Stimulated activated effector memory CD8-positive, alpha-beta T cell treated with anti-CD3 and anti-CD28 coated beads, Interleukin-12 subunit alpha, Interleukin-12 subunit beta, amount 100 ng/mL, for 72 hours (primary cell): ENCODE measurements around the gene RUVBL2.

Experiments
- ATAC-seq: fragments of 150-1000 bp; cut with Tn5 transposase; 2 replicates; pipeline ENCODE4 v1.10.0; 2021
- DNase-seq, 2 donors: peaks; one replicate each; pipeline ENCODE4 v3.0.0; 2021 to 2022; ENCODE audit warnings: low spot score in 2 of 2
- H3K27ac Mint-ChIP-seq: one replicate; pipeline ENCODE4 v1.8.0; 2022; ENCODE audit warnings: mild to moderate bottlenecking, mixed read lengths
- H3K36me3 Mint-ChIP-seq: one replicate; pipeline ENCODE4 v1.8.0; 2022; ENCODE audit warnings: mild to moderate bottlenecking, mixed read lengths
- H3K4me1 Mint-ChIP-seq: one replicate; pipeline ENCODE4 v1.8.0; 2022; ENCODE audit warnings: mixed read lengths
- H3K4me3 Mint-ChIP-seq: one replicate; pipeline ENCODE4 v1.8.0; 2022; ENCODE audit warnings: mild to moderate bottlenecking, mixed read lengths
- H3K9me3 Mint-ChIP-seq: one replicate; pipeline ENCODE4 v1.8.0; 2022; ENCODE audit warnings: mixed read lengths

RUVBL2 gene

GRCh38 chr19:48991873-48992580, 1.7 kb upstream of the RUVBL2 start:
- Mint-ChIP-seq H3K4me1 (peaks cover 64% of the 10 kb centered on the region), H3K36me3 (peaks cover 69% of the 10 kb centered on the region), H3K27ac (peak overlapping the region; percentile 100), H3K9me3 (no peaks in the 10 kb centered on the region), H3K4me3 (peak overlapping the region; percentile 99)
- ATAC-seq: no peak
- DNase-seq: no peak

- peak overlapping the region; percentile 99 for H3K4me3 Mint-ChIP-seq
- H3K36me3 Mint-ChIP-seq: peaks cover 63% of the 10 kb centered on the region
- no peaks in the 10 kb centered on the region for H3K9me3 Mint-ChIP-seq
- ATAC-seq (no peak), DNase-seq (no peak)
- peaks cover 62% of the 10 kb centered on the region for H3K4me1 Mint-ChIP-seq
- H3K27ac Mint-ChIP-seq: peak overlapping the region; percentile 100
Measured at GRCh38 chr19:48992581-48993174, 1.0 kb upstream of the RUVBL2 start.

- ATAC-seq (no peak), DNase-seq (no peak)
- peaks cover 61% of the 10 kb centered on the region for H3K4me1 Mint-ChIP-seq
Measured at GRCh38 chr19:48994035-48994386, 324 bp downstream of the RUVBL2 start.

GRCh38 chr19:48997972-48998371, 4.3 kb downstream of the RUVBL2 start:
- ATAC-seq: no peak
- H3K4me1 Mint-ChIP-seq: peaks cover 40% of the 10 kb centered on the region
- no peak overlapping the region for H3K4me3 Mint-ChIP-seq
- H3K36me3 Mint-ChIP-seq: peaks cover 59% of the 10 kb centered on the region
- peak overlapping the region; percentile 39 for H3K27ac Mint-ChIP-seq
- no peaks in the 10 kb centered on the region for H3K9me3 Mint-ChIP-seq
- DNase-seq: peak in 1 of 2 donors; percentile 82

More at GRCh38 chr19:48994035-48994386, 324 bp downstream of the RUVBL2 start:
- Mint-ChIP-seq H3K4me3 (peak overlapping the region; percentile 99), H3K9me3 (no peaks in the 10 kb centered on the region), H3K27ac (peak overlapping the region; percentile 100), H3K36me3 (peaks cover 50% of the 10 kb centered on the region)

GRCh38 chr19:48999481-49000325, 6.0 kb downstream of the RUVBL2 start:
- Mint-ChIP-seq H3K27ac (no peak overlapping the region), H3K36me3 (peaks cover 62% of the 10 kb centered on the region), H3K4me3 (no peak overlapping the region), H3K4me1 (peaks cover 29% of the 10 kb centered on the region), H3K9me3 (no peaks in the 10 kb centered on the region)
- peak; percentile 90 for ATAC-seq
- peak; percentile 54 to 76 for DNase-seq

- H3K36me3 Mint-ChIP-seq: peaks cover 98% of the 10 kb centered on the region
- ATAC-seq: no peak
- no peak for DNase-seq
- no peak overlapping the region for H3K4me3 Mint-ChIP-seq
- no peaks in the 10 kb centered on the region for H3K9me3 Mint-ChIP-seq
- H3K4me1 Mint-ChIP-seq: peaks cover 7% of the 10 kb centered on the region
- H3K27ac Mint-ChIP-seq: no peak overlapping the region
Measured at GRCh38 chr19:49004133-49004532, 10.4 kb downstream of the RUVBL2 start.

GRCh38 chr19:49004964-49005614, 11.4 kb downstream of the RUVBL2 start:
- no peak for ATAC-seq

GRCh38 chr19:49006905-49007304, 13.2 kb downstream of the RUVBL2 start:
- Mint-ChIP-seq H3K4me1 (no peaks in the 10 kb centered on the region), H3K9me3 (no peaks in the 10 kb centered on the region), H3K36me3 (peaks cover 96% of the 10 kb centered on the region), H3K27ac (no peak overlapping the region), H3K4me3 (no peak overlapping the region)
- ATAC-seq: no peak
- no peak for DNase-seq

More at GRCh38 chr19:49004964-49005614, 11.4 kb downstream of the RUVBL2 start:
- Mint-ChIP-seq H3K4me3 (no peak overlapping the region), H3K36me3 (peaks cover 98% of the 10 kb centered on the region), H3K27ac (no peak overlapping the region), H3K9me3 (no peaks in the 10 kb centered on the region), H3K4me1 (no peaks in the 10 kb centered on the region)
- DNase-seq: no peak

- Mint-ChIP-seq H3K4me1 (no peaks in the 10 kb centered on the region), H3K9me3 (no peaks in the 10 kb centered on the region), H3K27ac (no peak overlapping the region), H3K36me3 (peaks cover 84% of the 10 kb centered on the region), H3K4me3 (no peak overlapping the region)
- no peak for ATAC-seq
- DNase-seq: no peak
Measured at GRCh38 chr19:49009828-49010227, 16.1 kb downstream of the RUVBL2 start.

- no peak overlapping the region for H3K27ac Mint-ChIP-seq
- no peak overlapping the region for H3K4me3 Mint-ChIP-seq
- DNase-seq (no peak), ATAC-seq (no peak)
- H3K36me3 Mint-ChIP-seq: peaks cover 79% of the 10 kb centered on the region
- no peaks in the 10 kb centered on the region for H3K9me3 Mint-ChIP-seq
- H3K4me1 Mint-ChIP-seq: no peaks in the 10 kb centered on the region
Measured at GRCh38 chr19:49010453-49010852, 16.8 kb downstream of the RUVBL2 start.

- Mint-ChIP-seq H3K27ac (no peak overlapping the region), H3K4me3 (no peak overlapping the region), H3K4me1 (no peaks in the 10 kb centered on the region), H3K36me3 (peaks cover 77% of the 10 kb centered on the region), H3K9me3 (no peaks in the 10 kb centered on the region)
- DNase-seq: no peak
- ATAC-seq: no peak
Measured at GRCh38 chr19:49011194-49011593, 17.5 kb downstream of the RUVBL2 start.

GRCh38 chr19:49014123-49014869, 20.6 kb downstream of the RUVBL2 start:
- peaks cover 47% of the 10 kb centered on the region for H3K36me3 Mint-ChIP-seq
- peaks cover 10% of the 10 kb centered on the region for H3K4me1 Mint-ChIP-seq
- H3K9me3 Mint-ChIP-seq: no peaks in the 10 kb centered on the region
- H3K27ac Mint-ChIP-seq: no peak overlapping the region
- no peak for ATAC-seq
- no peak for DNase-seq
- no peak overlapping the region for H3K4me3 Mint-ChIP-seq

GRCh38 chr19:49014870-49015255, 21.2 kb downstream of the RUVBL2 start:
- DNase-seq (no peak), ATAC-seq (no peak)
- H3K4me3 Mint-ChIP-seq: no peak overlapping the region
- no peak overlapping the region for H3K27ac Mint-ChIP-seq
- peaks cover 42% of the 10 kb centered on the region for H3K36me3 Mint-ChIP-seq
- peaks cover 13% of the 10 kb centered on the region for H3K4me1 Mint-ChIP-seq
- H3K9me3 Mint-ChIP-seq: no peaks in the 10 kb centered on the region

- Mint-ChIP-seq H3K4me1 (peaks cover 25% of the 10 kb centered on the region), H3K36me3 (peaks cover 29% of the 10 kb centered on the region), H3K27ac (peak overlapping the region; percentile 43), H3K4me3 (no peak overlapping the region), H3K9me3 (no peaks in the 10 kb centered on the region)
- DNase-seq (no peak), ATAC-seq (no peak)
Measured at GRCh38 chr19:49016067-49016839, 22.6 kb downstream of the RUVBL2 start.
